MM.1S (cell line): ENCODE results near the gene RNF180.

Experiments
- CTCF ChIP-seq: fragments of 300-600 bp; sonication (generic); IDR thresholded peaks from 2 replicates; pipeline ENCODE4 v1.5.1; 2016; ENCODE audit warnings: antibody characterized with exemption, low read length, mixed read lengths
- EZH2phosphoT487 ChIP-seq: fragments of 300-600 bp; sonication (generic); IDR thresholded peaks from 2 replicates; pipeline ENCODE4 v1.6.1; 2018; ENCODE audit warnings: antibody characterized with exemption, low read length

- no peak for TF ChIP-seq CTCF
- no peak for TF ChIP-seq EZH2phosphoT487
Observed at GRCh38 chr5:64147379-64147778, 18.3 kb upstream of the RNF180 start.
